Measurements from ENCODE around the gene GFPT2. TPM values are rescaled to one million over a fixed set of nuclear protein-coding genes. Genes with fewer than 3 reads are reported as not detected.

The GFPT2 gene
- total and polyA plus RNA-seq, 2 of the 4 experiments (the other 2 are of a cell fraction): 20.3 to 20.8 TPM

GRCh38 chr5:180376511-180376910, 23.4 kb upstream of the GFPT2 start:
- Histone ChIP-seq H3K4me2 (ENCODE audit: low read depth, low read length) (no peak overlapping the region), H3K9ac (ENCODE audit: low read depth, low read length) (no peak overlapping the region), H3K36me3 (ENCODE audit: control insufficient read depth, insufficient read depth, low read length) (no peaks in the 10 kb centered on the region), H2BK20ac (ENCODE audit: low read depth, low read length) (no peak overlapping the region), H2BK15ac (ENCODE audit: low read depth, low read length) (no peak overlapping the region), H2BK120ac (ENCODE audit: low read depth, low read length) (no peak overlapping the region), H3K79me1 (ENCODE audit: low read depth in 1 of 2, low read length in 2 of 2) (no peaks in the 10 kb centered on the region), H3K4ac (ENCODE audit: low read depth, low read length) (no peak overlapping the region), H4K8ac (ENCODE audit: low read depth in 2 of 2, low read length in 2 of 2) (no peak overlapping the region), H3K18ac (ENCODE audit: low read depth, low read length) (no peak overlapping the region), H4K91ac (ENCODE audit: insufficient read depth, low read depth, low read length) (no peak overlapping the region), H4K5ac (ENCODE audit: low read depth, low read length) (no peak overlapping the region), H3K56ac (ENCODE audit: extremely low read depth, insufficient read depth, low read length) (no peak overlapping the region), H2AK5ac (ENCODE audit: low read depth, low read length) (no peak overlapping the region), H3K27ac (ENCODE audit: insufficient read depth, low read length) (no peak overlapping the region), H3K14ac (replicated peaks; ENCODE audit: low read depth, low read length) (no peak overlapping the region), H2AK9ac (replicated peaks; ENCODE audit: low read depth, low read length, poor library complexity) (no peak overlapping the region), H3K4me1 (ENCODE audit: control insufficient read depth, insufficient read depth, low read length) (no peaks in the 10 kb centered on the region), H4K20me1 (ENCODE audit: insufficient read depth, low read length) (no peaks in the 10 kb centered on the region), H3K9me3 (ENCODE audit: control insufficient read depth, insufficient read depth, low read length) (no peaks in the 10 kb centered on the region), H2BK5ac (ENCODE audit: low read depth, low read length, poor library complexity, severe bottlenecking) (no peak overlapping the region), H3K4me3 (ENCODE audit: insufficient read depth, low read depth, low read length) (no peak overlapping the region), H2AFZ (replicated peaks; ENCODE audit: low read length, poor library complexity) (no peak overlapping the region), H3K9me1 (ENCODE audit: insufficient read depth, low read length) (no peaks in the 10 kb centered on the region), H3K27me3 (ENCODE audit: control insufficient read depth, insufficient read depth, low read length) (peaks cover 6% of the 10 kb centered on the region), H3K23ac (ENCODE audit: low read depth, low read length) (no peak overlapping the region)
- WGBS, 2 experiments (ENCODE audit: extremely low coverage in 2 of 2, insufficient read length in 1 of 2): no CpG with 5 or more reads among the region's 6 CpGs
- ATAC-seq (ENCODE audit: low read depth): no peak
- ChIA-PET POLR2A (ENCODE audit: unreplicated experiment) (no interaction called here), CTCF (interaction anchor here (0.9 kb wide), 1 partner anchor 11 kb away, joined by 3 read pairs; no protein-coding TSS in a partner anchor)
- BruUV-seq (replicated peaks): no TSS peak
- in situ Hi-C loops (cut with MboI; ENCODE audit: low sequenced_read_pairs): no loop called here
- TF ChIP-seq, protein P1, sequence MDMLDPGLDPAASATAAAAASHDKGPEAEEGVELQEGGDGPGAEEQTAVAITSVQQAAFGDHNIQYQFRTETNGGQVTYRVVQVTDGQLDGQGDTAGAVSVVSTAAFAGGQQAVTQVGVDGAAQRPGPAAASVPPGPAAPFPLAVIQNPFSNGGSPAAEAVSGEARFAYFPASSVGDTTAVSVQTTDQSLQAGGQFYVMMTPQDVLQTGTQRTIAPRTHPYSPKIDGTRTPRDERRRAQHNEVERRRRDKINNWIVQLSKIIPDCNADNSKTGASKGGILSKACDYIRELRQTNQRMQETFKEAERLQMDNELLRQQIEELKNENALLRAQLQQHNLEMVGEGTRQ (IDR thresholded peaks at IDR 0.05; ENCODE audit: low read depth, low read length): no peak
- TF ChIP-seq BHLHE40 (IDR thresholded peaks at IDR 0.05; ENCODE audit: low read depth, low read length): no peak
- no peak for TF ChIP-seq NFE2L2 (IDR thresholded peaks at IDR 0.05; ENCODE audit: low read depth, low read length)
- TF ChIP-seq, protein P2, sequence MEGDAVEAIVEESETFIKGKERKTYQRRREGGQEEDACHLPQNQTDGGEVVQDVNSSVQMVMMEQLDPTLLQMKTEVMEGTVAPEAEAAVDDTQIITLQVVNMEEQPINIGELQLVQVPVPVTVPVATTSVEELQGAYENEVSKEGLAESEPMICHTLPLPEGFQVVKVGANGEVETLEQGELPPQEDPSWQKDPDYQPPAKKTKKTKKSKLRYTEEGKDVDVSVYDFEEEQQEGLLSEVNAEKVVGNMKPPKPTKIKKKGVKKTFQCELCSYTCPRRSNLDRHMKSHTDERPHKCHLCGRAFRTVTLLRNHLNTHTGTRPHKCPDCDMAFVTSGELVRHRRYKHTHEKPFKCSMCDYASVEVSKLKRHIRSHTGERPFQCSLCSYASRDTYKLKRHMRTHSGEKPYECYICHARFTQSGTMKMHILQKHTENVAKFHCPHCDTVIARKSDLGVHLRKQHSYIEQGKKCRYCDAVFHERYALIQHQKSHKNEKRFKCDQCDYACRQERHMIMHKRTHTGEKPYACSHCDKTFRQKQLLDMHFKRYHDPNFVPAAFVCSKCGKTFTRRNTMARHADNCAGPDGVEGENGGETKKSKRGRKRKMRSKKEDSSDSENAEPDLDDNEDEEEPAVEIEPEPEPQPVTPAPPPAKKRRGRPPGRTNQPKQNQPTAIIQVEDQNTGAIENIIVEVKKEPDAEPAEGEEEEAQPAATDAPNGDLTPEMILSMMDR (conservative IDR thresholded peaks at IDR 0.05; ENCODE audit: low read depth, low read length): no peak
- TF ChIP-seq FOS (IDR thresholded peaks at IDR 0.05; ENCODE audit: low read depth, low read length): no peak
- no peak for TF ChIP-seq RAD21 (IDR thresholded peaks at IDR 0.05; ENCODE audit: low read length)
- TF ChIP-seq CHD1 (IDR thresholded peaks at IDR 0.05; ENCODE audit: low read depth, low read length): no peak
- no peak for TF ChIP-seq SMC3 (IDR thresholded peaks at IDR 0.05; ENCODE audit: low read depth, low read length)
- no peak for TF ChIP-seq MXI1 (IDR thresholded peaks at IDR 0.05; ENCODE audit: borderline replicate concordance, low read depth, low read length)
- no peak for TF ChIP-seq ELK1 (IDR thresholded peaks at IDR 0.05; ENCODE audit: borderline replicate concordance, low read depth, low read length)
- TF ChIP-seq RFX5 (IDR thresholded peaks at IDR 0.05; ENCODE audit: low read depth, low read length): no peak
- no peak for TF ChIP-seq MAZ (IDR thresholded peaks at IDR 0.05; ENCODE audit: borderline replicate concordance, low read depth, low read length)
- TF ChIP-seq RCOR1 (IDR thresholded peaks at IDR 0.05; ENCODE audit: insufficient replicate concordance, low read length): no peak
- no peak for DNase-seq
- dilution Hi-C loops (cut with HindIII; ENCODE audit: low sequenced_read_pairs, unreplicated experiment): no loop called here
- intact Hi-C loops (cut with micrococcal nuclease): no loop called here

All from IMR-90 (cell line).